Lower lobe of right lung (tissue), 2 donors: ENCODE results near the gene MFAP2. TPM values are rescaled to one million over a fixed set of nuclear protein-coding genes. Genes with fewer than 3 reads are reported as not detected.

ENCODE experiments used
- ATAC-seq, 2 donors: fragments of 200-7000 bp; cut with Tn5 transposase; one replicate each; pipeline ENCODE4 v1.9.1; 2020 to 2022; ENCODE audit warnings: mild to moderate bottlenecking in 2 of 2, moderate library complexity in 2 of 2
- DNase-seq: peaks from one replicate; pipeline ENCODE4 v3.0.0-alpha.2; 2020
- H3K27ac ChIP-seq: fragments of 200-600 bp; one replicate; pipeline ENCODE4 v1.8.0; 2022
- H3K27me3 ChIP-seq: fragments of 200-600 bp; one replicate; pipeline ENCODE4 v1.8.0; 2022; ENCODE audit warnings: low read depth
- H3K36me3 ChIP-seq: fragments of 200-600 bp; one replicate; pipeline ENCODE4 v1.8.0; 2022; ENCODE audit warnings: mild to moderate bottlenecking
- H3K4me1 ChIP-seq: fragments of 200-600 bp; one replicate; pipeline ENCODE4 v1.8.0; 2022
- H3K4me3 ChIP-seq: fragments of 200-600 bp; one replicate; pipeline ENCODE4 v1.8.0; 2022; ENCODE audit warnings: mild to moderate bottlenecking
- H3K9me3 ChIP-seq: fragments of 200-600 bp; one replicate; pipeline ENCODE4 v1.8.0; 2022
- intact Hi-C: fragments of 100-400 bp; cut with DNase I; formaldehyde crosslinking; loops from one replicate; pipeline ENCODE4 v1.11.0; 2022
- total RNA-seq: library from RNA; stranded (reverse); fragmentation: NEBNext Ultra II Directional; extraction: Animal tissue kit (Norgen Biotek cat#: 25700); gene quantifications from one replicate; pipeline ENCODE4 v1.2.1, GENCODE V29; 2021
- TF ChIP-seq, protein P1 (sequence below): fragments of 200-600 bp; IDR thresholded peaks from one replicate; pipeline ENCODE4 v1.8.0; 2022; ENCODE audit warnings: antibody characterized with exemption, mild to moderate bottlenecking
- donor health status: DM: no; HTN: yes; CAD: no; lungs with severe emphysema.

Gene MFAP2
- total RNA-seq, 1 donor from 2014 or later, result 11.9 TPM

DNA sequence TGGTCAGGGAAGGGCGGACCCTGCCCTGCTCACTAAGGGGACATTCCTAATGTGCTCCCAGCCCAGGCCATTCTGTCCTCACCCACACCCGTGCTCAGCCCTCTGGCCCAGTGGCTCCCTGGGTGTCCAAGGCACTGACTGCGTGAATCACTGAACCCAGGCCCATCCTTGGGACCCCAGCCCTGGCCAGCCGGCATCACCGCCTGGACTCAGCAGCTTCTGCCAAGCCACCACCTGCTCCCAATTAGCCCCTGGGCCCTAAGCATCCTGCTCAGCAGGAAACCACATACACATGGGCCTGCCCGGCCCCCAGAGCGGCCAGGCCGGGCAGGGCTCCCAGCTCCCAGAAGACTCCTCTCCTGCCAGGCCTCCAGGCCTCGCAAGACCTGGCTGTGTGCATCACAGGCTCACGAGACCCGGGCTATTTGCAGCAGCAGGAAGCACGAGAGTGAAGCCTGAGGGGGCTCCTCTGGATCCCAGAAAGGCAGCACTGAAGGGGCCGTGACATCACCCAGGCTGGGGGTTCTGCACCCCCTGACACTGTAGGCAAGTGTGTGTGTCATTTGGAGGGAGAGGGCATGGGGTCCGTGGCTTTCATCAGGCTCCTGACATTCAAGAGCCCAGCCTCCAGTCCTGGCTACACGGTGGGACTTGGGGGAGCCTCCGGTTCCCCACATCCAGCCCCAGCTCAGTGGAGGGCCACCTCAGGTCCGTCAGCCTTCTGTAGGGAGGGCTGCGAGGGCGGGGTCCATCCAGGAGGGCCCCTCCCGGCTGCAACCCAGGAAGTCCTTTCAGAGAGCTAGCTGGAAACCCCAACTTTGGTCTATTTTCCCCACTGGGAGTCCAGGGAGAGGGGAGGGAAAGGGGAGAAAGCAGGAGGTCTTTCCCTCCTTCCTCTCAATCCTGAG, 1.6 kb downstream of the MFAP2 start:
- Histone ChIP-seq H3K4me3 (peak overlapping the region; percentile 56), H3K36me3 (no peaks in the 10 kb centered on the region), H3K27ac (peak overlapping the region; percentile 66), H3K9me3 (no peaks in the 10 kb centered on the region), H3K4me1 (peaks cover 17% of the 10 kb centered on the region), H3K27me3 (peaks cover 14% of the 10 kb centered on the region)
- no peak for DNase-seq
- intact Hi-C loops, result no loop called here
- TF ChIP-seq, protein P1, sequence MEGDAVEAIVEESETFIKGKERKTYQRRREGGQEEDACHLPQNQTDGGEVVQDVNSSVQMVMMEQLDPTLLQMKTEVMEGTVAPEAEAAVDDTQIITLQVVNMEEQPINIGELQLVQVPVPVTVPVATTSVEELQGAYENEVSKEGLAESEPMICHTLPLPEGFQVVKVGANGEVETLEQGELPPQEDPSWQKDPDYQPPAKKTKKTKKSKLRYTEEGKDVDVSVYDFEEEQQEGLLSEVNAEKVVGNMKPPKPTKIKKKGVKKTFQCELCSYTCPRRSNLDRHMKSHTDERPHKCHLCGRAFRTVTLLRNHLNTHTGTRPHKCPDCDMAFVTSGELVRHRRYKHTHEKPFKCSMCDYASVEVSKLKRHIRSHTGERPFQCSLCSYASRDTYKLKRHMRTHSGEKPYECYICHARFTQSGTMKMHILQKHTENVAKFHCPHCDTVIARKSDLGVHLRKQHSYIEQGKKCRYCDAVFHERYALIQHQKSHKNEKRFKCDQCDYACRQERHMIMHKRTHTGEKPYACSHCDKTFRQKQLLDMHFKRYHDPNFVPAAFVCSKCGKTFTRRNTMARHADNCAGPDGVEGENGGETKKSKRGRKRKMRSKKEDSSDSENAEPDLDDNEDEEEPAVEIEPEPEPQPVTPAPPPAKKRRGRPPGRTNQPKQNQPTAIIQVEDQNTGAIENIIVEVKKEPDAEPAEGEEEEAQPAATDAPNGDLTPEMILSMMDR, result no peak
- ATAC-seq, result peak; percentile 7 to 59

DNA sequence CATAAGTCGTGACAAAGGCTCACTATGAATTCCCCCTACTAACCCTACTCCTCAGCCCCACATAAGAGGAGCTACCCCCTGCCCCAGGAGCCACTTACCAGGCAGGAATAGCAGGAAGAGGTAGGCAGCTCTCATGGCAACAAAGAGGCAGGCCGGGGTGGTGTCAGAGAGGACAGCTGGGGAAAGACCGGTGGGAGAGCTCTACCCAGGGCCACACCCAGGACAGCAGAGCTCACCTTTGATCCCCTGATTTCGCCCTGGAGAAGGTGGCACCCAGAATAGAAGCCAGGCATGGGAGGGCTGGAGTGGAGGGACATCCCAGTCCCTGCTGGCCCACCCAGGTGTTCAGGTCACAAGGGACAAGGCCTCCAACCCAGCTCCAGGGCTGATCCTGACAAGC, 2.3 kb downstream of the MFAP2 start:
- ATAC-seq (no peak), DNase-seq (no peak)
- TF ChIP-seq, protein P1, result no peak
- peaks cover 14% of the 10 kb centered on the region for H3K27me3 ChIP-seq
- peaks cover 17% of the 10 kb centered on the region for H3K4me1 ChIP-seq
- no peaks in the 10 kb centered on the region for H3K9me3 ChIP-seq
- intact Hi-C loops, result no loop called here
- H3K27ac ChIP-seq, result peak overlapping the region; percentile 66
- H3K4me3 ChIP-seq, result no peak overlapping the region
- no peaks in the 10 kb centered on the region for H3K36me3 ChIP-seq

DNA sequence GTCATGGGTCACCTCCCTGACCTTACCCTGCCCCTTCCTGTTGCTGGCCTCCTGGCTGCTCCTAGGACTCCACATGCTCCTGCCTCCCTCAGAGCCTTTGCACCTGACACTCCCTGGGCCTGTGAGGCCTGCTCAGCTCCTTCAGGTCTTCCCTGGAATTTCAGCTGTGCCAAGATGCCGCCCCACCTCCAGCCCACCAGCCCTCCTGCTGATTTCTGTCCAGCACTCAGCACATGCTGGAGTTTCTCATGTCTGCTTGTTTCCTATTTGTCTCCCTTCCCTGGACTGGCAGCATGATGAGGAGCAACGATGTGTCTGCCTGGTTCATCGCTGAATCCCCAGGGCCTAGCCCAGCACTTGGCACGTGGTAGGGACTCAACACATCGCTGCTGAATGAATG, 3.0 kb downstream of the MFAP2 start:
- DNase-seq (no peak), ATAC-seq (no peak)
- intact Hi-C loops, result no loop called here
- H3K36me3 ChIP-seq, result no peaks in the 10 kb centered on the region
- peaks cover 14% of the 10 kb centered on the region for H3K27me3 ChIP-seq
- H3K4me3 ChIP-seq, result no peak overlapping the region
- TF ChIP-seq, protein P1, result no peak
- H3K9me3 ChIP-seq, result no peaks in the 10 kb centered on the region
- H3K27ac ChIP-seq, result no peak overlapping the region
- peaks cover 17% of the 10 kb centered on the region for H3K4me1 ChIP-seq

DNA sequence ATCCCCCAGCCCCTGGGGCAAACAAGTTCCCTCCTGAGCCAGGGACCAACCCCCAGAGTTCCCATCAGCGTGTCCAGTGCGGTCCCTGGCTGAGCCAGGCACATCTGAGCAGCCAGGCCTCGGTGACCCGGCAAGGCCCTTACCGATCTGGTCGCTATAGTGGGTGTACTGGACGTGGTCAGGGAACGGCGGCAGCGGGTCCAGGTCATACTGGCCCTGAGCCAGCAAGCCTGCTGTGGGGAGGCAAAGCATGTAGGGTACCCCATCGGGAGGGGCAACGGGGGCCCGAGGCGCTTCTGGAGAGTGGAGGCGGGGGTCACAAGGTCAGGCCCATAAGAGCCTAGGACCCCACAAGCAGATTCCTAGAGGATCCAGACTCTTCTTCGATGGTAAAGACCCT, 3.5 kb downstream of the MFAP2 start:
- Histone ChIP-seq H3K27me3 (peaks cover 14% of the 10 kb centered on the region), H3K4me1 (peaks cover 17% of the 10 kb centered on the region), H3K36me3 (no peaks in the 10 kb centered on the region), H3K4me3 (no peak overlapping the region), H3K27ac (no peak overlapping the region), H3K9me3 (no peaks in the 10 kb centered on the region)
- ATAC-seq, result no peak
- no peak for DNase-seq
- intact Hi-C loops, result no loop called here
- TF ChIP-seq, protein P1, result no peak

DNA sequence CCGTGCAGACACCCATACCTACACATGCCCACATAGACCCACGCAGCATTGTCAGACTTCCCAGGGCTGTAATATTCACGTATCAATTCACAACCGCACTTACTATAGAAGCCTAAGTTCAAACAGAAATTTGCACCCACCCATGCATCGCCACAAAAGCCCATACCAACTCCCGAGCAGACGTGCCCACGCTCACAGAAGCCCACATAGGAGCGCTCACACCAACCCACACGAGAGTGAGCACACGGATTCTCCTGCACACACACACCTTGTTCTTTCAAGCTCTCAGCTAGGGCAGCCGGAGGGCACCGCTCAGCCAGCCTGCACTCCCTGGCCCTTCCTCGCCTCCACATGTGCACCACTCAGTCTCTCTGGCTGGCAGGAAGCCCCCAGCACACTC, 4.6 kb downstream of the MFAP2 start:
- ATAC-seq (no peak), DNase-seq (no peak)
- peaks cover under 1% of the 10 kb centered on the region for H3K36me3 ChIP-seq
- no peaks in the 10 kb centered on the region for H3K9me3 ChIP-seq
- TF ChIP-seq, protein P1, result no peak
- peaks cover 17% of the 10 kb centered on the region for H3K4me1 ChIP-seq
- H3K27ac ChIP-seq, result no peak overlapping the region
- no peak overlapping the region for H3K4me3 ChIP-seq
- peaks cover 11% of the 10 kb centered on the region for H3K27me3 ChIP-seq
- intact Hi-C loops, result no loop called here
